Measurements from ENCODE around the gene RAB17. TPM values are rescaled to one million over a fixed set of nuclear protein-coding genes. Genes with fewer than 3 reads are reported as not detected.

The RAB17 gene
- total RNA-seq, 3 donors from 2014 or later (not counting 1 experiment from before 2014, with no cell fraction given) = not detected

DNA sequence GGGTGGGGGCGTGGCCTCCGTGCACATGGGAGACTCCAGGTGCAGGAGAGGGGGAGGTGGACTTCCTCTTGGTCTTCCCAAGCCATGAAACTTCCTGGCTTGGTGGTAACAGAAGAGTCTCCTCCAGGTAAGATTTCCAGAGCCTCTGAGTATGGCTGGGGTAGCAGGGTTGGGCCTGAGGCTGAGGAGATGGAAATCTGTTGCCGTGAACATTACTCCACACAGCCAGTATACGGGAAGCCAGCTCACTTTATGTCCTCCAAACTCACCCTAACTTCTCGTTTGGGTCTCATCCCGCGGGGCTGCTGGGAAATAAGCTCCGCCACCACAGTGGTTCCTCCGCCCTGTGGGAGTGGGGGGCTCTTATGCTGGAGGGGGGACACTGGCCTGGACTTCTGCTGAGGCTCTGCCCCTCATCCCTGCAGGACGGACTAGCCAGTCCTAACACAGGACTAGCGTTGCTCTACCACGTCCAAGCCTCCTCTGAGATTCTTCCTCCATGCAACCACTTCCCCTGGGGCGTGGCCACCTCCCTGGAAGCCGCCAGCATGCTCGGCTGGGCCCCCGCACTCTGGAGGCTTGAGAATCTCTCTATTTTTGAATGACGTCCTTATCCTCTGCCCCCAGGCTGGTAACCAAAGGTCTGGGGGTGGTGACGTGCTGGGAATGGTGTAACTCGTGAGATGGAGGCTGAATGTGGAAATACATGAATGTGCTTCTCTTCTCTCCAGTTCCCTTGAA is 777 bp upstream of the RAB17 start:
- H3K27me3 Mint-ChIP-seq (ENCODE audit: low read depth in 2 of 2) = peaks cover 0 to 10% of the 10 kb centered on the region in 2 donors
- ATAC-seq (no peak), DNase-seq (no peak)
- Histone ChIP-seq H3K36me3 (ENCODE audit: control insufficient read depth, insufficient read depth, low read length) (no peaks in the 10 kb centered on the region), H3K4me1 (ENCODE audit: control insufficient read depth, insufficient read depth, low read length) (peaks cover 6% of the 10 kb centered on the region), H3K27ac (ENCODE audit: low read length) (no peak overlapping the region), H3K4me3 (ENCODE audit: low read length) (no peak overlapping the region), H3K27me3 (ENCODE audit: control insufficient read depth, insufficient read depth, low read length) (no peaks in the 10 kb centered on the region), H3K9me3 (ENCODE audit: control insufficient read depth, insufficient read depth, low read length) (no peaks in the 10 kb centered on the region)
- H3K9me3 Mint-ChIP-seq = no peaks in the 10 kb centered on the region
- H3K4me1 Mint-ChIP-seq = no peaks in the 10 kb centered on the region
- H3K27ac Mint-ChIP-seq = no peak overlapping the region
- 17% methylated on average over 12 of the region's 19 CpGs for WGBS (ENCODE audit: insufficient coverage)
- intact Hi-C loops (cut with micrococcal nuclease) = no loop called here
- H3K36me3 Mint-ChIP-seq = no peaks in the 10 kb centered on the region
- no peak overlapping the region for H3K4me3 Mint-ChIP-seq
- TF ChIP-seq, protein P1, sequence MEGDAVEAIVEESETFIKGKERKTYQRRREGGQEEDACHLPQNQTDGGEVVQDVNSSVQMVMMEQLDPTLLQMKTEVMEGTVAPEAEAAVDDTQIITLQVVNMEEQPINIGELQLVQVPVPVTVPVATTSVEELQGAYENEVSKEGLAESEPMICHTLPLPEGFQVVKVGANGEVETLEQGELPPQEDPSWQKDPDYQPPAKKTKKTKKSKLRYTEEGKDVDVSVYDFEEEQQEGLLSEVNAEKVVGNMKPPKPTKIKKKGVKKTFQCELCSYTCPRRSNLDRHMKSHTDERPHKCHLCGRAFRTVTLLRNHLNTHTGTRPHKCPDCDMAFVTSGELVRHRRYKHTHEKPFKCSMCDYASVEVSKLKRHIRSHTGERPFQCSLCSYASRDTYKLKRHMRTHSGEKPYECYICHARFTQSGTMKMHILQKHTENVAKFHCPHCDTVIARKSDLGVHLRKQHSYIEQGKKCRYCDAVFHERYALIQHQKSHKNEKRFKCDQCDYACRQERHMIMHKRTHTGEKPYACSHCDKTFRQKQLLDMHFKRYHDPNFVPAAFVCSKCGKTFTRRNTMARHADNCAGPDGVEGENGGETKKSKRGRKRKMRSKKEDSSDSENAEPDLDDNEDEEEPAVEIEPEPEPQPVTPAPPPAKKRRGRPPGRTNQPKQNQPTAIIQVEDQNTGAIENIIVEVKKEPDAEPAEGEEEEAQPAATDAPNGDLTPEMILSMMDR (IDR thresholded peaks at IDR 0.05) = no peak

DNA sequence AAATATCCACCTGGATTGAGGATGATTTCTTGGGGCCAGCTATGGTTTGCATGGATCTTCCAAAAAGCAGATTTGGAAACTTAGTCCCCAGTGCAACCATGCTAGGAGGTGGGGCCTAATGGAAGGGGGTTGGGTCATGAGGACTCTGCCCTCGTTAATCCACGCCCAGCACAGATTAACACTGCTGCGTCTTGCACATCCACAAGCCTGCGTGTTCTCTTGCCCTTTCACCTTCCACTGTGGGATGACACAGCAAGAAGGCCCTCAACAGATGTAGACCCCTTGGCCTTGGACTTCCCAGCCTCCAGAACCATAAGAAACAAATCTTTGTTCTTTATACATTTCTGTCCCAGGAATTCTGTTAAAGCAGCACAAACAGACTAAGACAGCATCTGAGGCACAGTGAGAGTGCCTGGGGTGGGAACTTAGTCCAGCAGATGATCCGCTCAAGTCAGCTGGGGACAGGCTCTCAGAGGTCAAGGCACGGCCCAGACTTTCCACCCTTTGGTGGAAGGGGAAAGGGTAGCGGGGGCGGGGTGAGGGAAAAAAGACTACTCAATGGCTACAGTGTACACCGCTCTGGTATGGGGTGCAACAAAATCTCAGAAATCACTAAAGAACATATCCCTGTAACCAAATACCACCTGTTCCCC is 2.4 kb downstream of the RAB17 start:
- Mint-ChIP-seq H3K27ac (no peak overlapping the region), H3K36me3 (no peaks in the 10 kb centered on the region), H3K9me3 (no peaks in the 10 kb centered on the region), H3K4me3 (no peak overlapping the region), H3K27me3 (ENCODE audit: low read depth in 2 of 2) (peaks cover 0 to 10% of the 10 kb centered on the region in 2 donors), H3K4me1 (no peaks in the 10 kb centered on the region)
- intact Hi-C loops (cut with micrococcal nuclease) = no loop called here
- Histone ChIP-seq H3K27ac (ENCODE audit: low read length) (no peak overlapping the region), H3K4me1 (ENCODE audit: control insufficient read depth, insufficient read depth, low read length) (peaks cover 6% of the 10 kb centered on the region), H3K36me3 (ENCODE audit: control insufficient read depth, insufficient read depth, low read length) (no peaks in the 10 kb centered on the region), H3K4me3 (ENCODE audit: low read length) (no peak overlapping the region), H3K27me3 (ENCODE audit: control insufficient read depth, insufficient read depth, low read length) (no peaks in the 10 kb centered on the region), H3K9me3 (ENCODE audit: control insufficient read depth, insufficient read depth, low read length) (no peaks in the 10 kb centered on the region)
- ATAC-seq (no peak), DNase-seq (no peak)
- 89% methylated on average over 6 of the region's 9 CpGs for WGBS (ENCODE audit: insufficient coverage)
- TF ChIP-seq, protein P1 (IDR thresholded peaks at IDR 0.05) = no peak

DNA sequence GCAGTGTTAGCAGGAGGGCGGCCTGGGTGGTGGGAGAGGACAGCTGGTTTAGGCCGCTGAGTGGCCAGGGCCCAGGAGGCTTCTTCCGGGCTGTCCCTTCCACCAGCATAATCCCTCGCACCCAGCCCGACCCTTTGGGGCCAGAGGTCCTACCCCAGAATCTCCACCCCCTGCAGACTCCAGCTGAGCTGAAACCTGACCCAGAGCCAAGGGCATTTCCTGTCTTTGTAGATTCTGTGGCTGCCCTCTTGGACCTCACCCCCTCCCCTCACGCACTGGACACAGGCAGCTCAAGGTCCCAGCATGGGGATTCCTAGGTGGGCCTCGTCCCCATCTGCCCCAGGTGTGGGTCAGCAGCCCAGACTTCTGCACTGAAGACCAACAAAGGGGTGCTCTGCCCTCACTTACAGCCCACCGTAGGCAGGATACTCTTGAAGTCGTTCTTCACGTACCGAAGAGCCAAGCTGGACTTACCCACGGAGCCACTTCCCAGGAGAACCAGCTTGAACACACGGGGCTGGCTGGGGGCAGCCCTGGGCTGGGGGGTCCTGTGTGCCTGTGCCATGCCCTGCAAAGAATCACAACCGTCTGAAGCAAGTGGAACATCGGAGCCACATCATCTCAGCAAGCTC is 4.8 kb downstream of the RAB17 start:
- H3K27me3 Mint-ChIP-seq (ENCODE audit: low read depth in 2 of 2) = peaks cover 0 to 10% of the 10 kb centered on the region in 2 donors
- no peaks in the 10 kb centered on the region for H3K4me1 ChIP-seq (ENCODE audit: control insufficient read depth, insufficient read depth, low read length)
- no peak overlapping the region for H3K4me3 ChIP-seq (ENCODE audit: low read length)
- H3K36me3 Mint-ChIP-seq = no peaks in the 10 kb centered on the region
- no peaks in the 10 kb centered on the region for H3K4me1 Mint-ChIP-seq
- DNase-seq = no peak
- H3K9me3 Mint-ChIP-seq = no peaks in the 10 kb centered on the region
- H3K27ac ChIP-seq (ENCODE audit: low read length) = no peak overlapping the region
- H3K27me3 ChIP-seq (ENCODE audit: control insufficient read depth, insufficient read depth, low read length) = no peaks in the 10 kb centered on the region
- no peak for ATAC-seq
- no peaks in the 10 kb centered on the region for H3K9me3 ChIP-seq (ENCODE audit: control insufficient read depth, insufficient read depth, low read length)
- intact Hi-C loops (cut with micrococcal nuclease) = no loop called here
- TF ChIP-seq, protein P1 (IDR thresholded peaks at IDR 0.05) = no peak
- no peak overlapping the region for H3K4me3 Mint-ChIP-seq
- WGBS (ENCODE audit: insufficient coverage) = 89% methylated on average over 15 of the region's 15 CpGs
- H3K27ac Mint-ChIP-seq = no peak overlapping the region
- H3K36me3 ChIP-seq (ENCODE audit: control insufficient read depth, insufficient read depth, low read length) = no peaks in the 10 kb centered on the region

All from natural killer cell (primary cell).